ENCODE measurements around the gene CKB. TPM values are rescaled to one million over a fixed set of nuclear protein-coding genes. Genes with fewer than 3 reads are reported as not detected.

Gene CKB
- total and polyA plus RNA-seq, 2 donors (not counting 1 experiment from before 2014, with no cell fraction given), result 3.1 to 4.7 TPM

- Histone ChIP-seq H3K36me3 (replicated peaks in 1 of 2; ENCODE audit: control extremely low read depth in 1 of 2, control insufficient read depth in 1 of 2, extremely low read depth in 1 of 2, insufficient read depth in 2 of 2, low read length in 1 of 2) (no peaks in the 10 kb centered on the region), H3K27me3 (replicated peaks in 1 of 4; ENCODE audit: control extremely low read depth in 1 of 4, control insufficient read depth in 3 of 4, insufficient read depth in 4 of 4, low read length in 3 of 4) (peaks cover 0 to 16% (median 2%) of the 10 kb centered on the region in 4 experiments), H3K4me2 (replicated peaks; ENCODE audit: low read depth, low read length, poor library complexity, severe bottlenecking) (no peak overlapping the region), H3K4me3 (ENCODE audit: control extremely low read depth in 1 of 5, extremely low read depth in 1 of 5, insufficient read depth in 1 of 5, low read depth in 2 of 5, low read length in 4 of 5) (no peak overlapping the region), H3K9me3 (ENCODE audit: control extremely low read depth in 1 of 3, control insufficient read depth in 2 of 3, insufficient read depth in 1 of 3, low read length in 2 of 3) (no peaks in the 10 kb centered on the region), H3K79me2 (ENCODE audit: control insufficient read depth, insufficient read depth, low read length) (no peaks in the 10 kb centered on the region), H3K27ac (ENCODE audit: low read length in 2 of 2) (no peak overlapping the region), H2AFZ (ENCODE audit: insufficient read depth, low read depth, low read length, poor library complexity, severe bottlenecking) (no peak overlapping the region), H3K9ac (ENCODE audit: low read length) (no peak overlapping the region), H3K4me1 (ENCODE audit: control insufficient read depth in 2 of 2, insufficient read depth in 2 of 2, low read length in 2 of 2) (no peaks in the 10 kb centered on the region), H4K20me1 (ENCODE audit: control insufficient read depth, insufficient read depth, low read length, poor library complexity, severe bottlenecking) (peaks cover under 1% of the 10 kb centered on the region)
- POLR2A ChIA-PET, result interaction anchor here (0.8 kb wide), 1 partner anchor 22 kb away, joined by 3 read pairs; no protein-coding TSS in a partner anchor
- TF ChIP-seq EZH2 (IDR thresholded peaks at IDR 0.05; ENCODE audit: borderline replicate concordance, insufficient read depth, low read depth, low read length, poor library complexity, severe bottlenecking), result no peak
- TF ChIP-seq, protein P1, sequence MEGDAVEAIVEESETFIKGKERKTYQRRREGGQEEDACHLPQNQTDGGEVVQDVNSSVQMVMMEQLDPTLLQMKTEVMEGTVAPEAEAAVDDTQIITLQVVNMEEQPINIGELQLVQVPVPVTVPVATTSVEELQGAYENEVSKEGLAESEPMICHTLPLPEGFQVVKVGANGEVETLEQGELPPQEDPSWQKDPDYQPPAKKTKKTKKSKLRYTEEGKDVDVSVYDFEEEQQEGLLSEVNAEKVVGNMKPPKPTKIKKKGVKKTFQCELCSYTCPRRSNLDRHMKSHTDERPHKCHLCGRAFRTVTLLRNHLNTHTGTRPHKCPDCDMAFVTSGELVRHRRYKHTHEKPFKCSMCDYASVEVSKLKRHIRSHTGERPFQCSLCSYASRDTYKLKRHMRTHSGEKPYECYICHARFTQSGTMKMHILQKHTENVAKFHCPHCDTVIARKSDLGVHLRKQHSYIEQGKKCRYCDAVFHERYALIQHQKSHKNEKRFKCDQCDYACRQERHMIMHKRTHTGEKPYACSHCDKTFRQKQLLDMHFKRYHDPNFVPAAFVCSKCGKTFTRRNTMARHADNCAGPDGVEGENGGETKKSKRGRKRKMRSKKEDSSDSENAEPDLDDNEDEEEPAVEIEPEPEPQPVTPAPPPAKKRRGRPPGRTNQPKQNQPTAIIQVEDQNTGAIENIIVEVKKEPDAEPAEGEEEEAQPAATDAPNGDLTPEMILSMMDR (IDR thresholded peaks at IDR 0.05), result no peak
- CTCF ChIA-PET, result interaction anchor here (0.6 to 1.3 kb wide), 3 partner anchors 20 to 362 kb away, joined by 3 to 8 read pairs (median 7); no protein-coding TSS in a partner anchor
- Mint-ChIP-seq H3K4me3 (no peak overlapping the region), H3K27me3 (no peaks in the 10 kb centered on the region), H3K27ac (no peak overlapping the region), H3K9me3 (ENCODE audit: insufficient read depth) (no peaks in the 10 kb centered on the region), H3K4me1 (no peaks in the 10 kb centered on the region)
- ATAC-seq (ENCODE audit: low read depth) (no peak), DNase-seq (no peak)
- WGBS (ENCODE audit: insufficient coverage), result 66% methylated on average over 17 of the region's 17 CpGs
- intact Hi-C loops (cut with micrococcal nuclease), result no loop called here
Observed at GRCh38 chr14:103540821-103541708, 18.4 kb upstream of the CKB start.
